Transverse colon (tissue), 4 donors: ENCODE results near the gene SAMD5. TPM values are rescaled to one million over a fixed set of nuclear protein-coding genes. Genes with fewer than 3 reads are reported as not detected.

Experiments
- DNase-seq: peaks from one replicate; pipeline ENCODE4 v3.0.0-alpha.2; 2019
- H3K27ac ChIP-seq, 4 donors: fragments of 200-600 bp; sonication (generic); 2 replicates each; pipeline ENCODE4 v1.5.1; 2016 to 2018; ENCODE audit warnings: inconsistent platforms in 4 of 4
- H3K27me3 ChIP-seq: fragments of 200-600 bp; sonication (generic); 2 replicates; pipeline ENCODE4 v1.5.1; 2017; ENCODE audit warnings: inconsistent platforms
- H3K36me3 ChIP-seq, 4 donors: fragments of 200-600 bp; sonication (generic); 2 replicates each; pipeline ENCODE4 v1.5.1; 2017 to 2019; ENCODE audit warnings: inconsistent platforms in 4 of 4
- H3K4me1 ChIP-seq, 4 donors: fragments of 200-600 bp; sonication (generic); 2 replicates each; pipeline ENCODE4 v1.5.1; 2017 to 2020; ENCODE audit warnings: inconsistent platforms in 4 of 4
- H3K4me3 ChIP-seq, 4 donors: fragments of 200-600 bp; sonication (generic); 1 replicate in 1 of 4; 2 replicates in 3 of 4; pipeline versions ENCODE4 v1.5.1 to v1.6.1; 2017 to 2019; ENCODE audit warnings: inconsistent platforms in 4 of 4
- H3K9me3 ChIP-seq, 2 donors: fragments of 200-600 bp; sonication (generic); 2 replicates each; pipeline ENCODE4 v1.5.1; 2017 to 2019; ENCODE audit warnings: inconsistent platforms in 2 of 2
- EP300 ChIP-seq: sonication (generic); formaldehyde crosslinking; IDR thresholded peaks from one replicate; pipeline ENCODE4 v1.6.1; 2017; ENCODE audit warnings: antibody characterized with exemption, low read depth
- POLR2A ChIP-seq: fragments of 450-650 bp; IDR thresholded peaks from one replicate; pipeline ENCODE4 v1.6.1; 2016; ENCODE audit warnings: antibody characterized with exemption, mild to moderate bottlenecking, moderate library complexity
- POLR2AphosphoS5 ChIP-seq, 3 donors: sonication (generic); formaldehyde crosslinking; IDR thresholded peaks; one replicate each; pipeline ENCODE4 v1.6.1; 2016; ENCODE audit warnings: antibody characterized with exemption in 3 of 3
- WGBS, 2 donors: methylation state at CpG; one replicate each; pipeline ENCODE4 v1.1.5; 2018; ENCODE audit warnings: low coverage in 1 of 2; 5-methylcytosine and 5-hydroxymethylcytosine counted together
- in situ Hi-C, 4 donors: fragments of 200-750 bp; cut with MboI; loops; one replicate each; pipeline versions ENCODE4 v1.15.0 to v1.15.1; 2017; ENCODE audit warnings: low sequenced_read_pairs in 3 of 4, low pct_ligation_motif_present in 1 of 4, low pct_unique_long_range_greater_than_20kb in 1 of 4
- intact Hi-C: fragments of 100-400 bp; cut with DNase I; formaldehyde crosslinking; loops from one replicate; pipeline ENCODE4 v1.15.1; 2023; ENCODE audit warnings: low total_unique reads
- total RNA-seq, 4 donors: library from RNA; depleted of rRNA; stranded (reverse); fragments of >200 nt; gene quantifications; one replicate each; pipeline ENCODE4 v1.1.0, GENCODE V29; 2016
- TF ChIP-seq, protein P1 (sequence below), 5 experiments: fragments of 200-600 bp in 3 of 5; fragments of 450-650 bp in 2 of 5; sonication (generic) in 3 of 5; IDR thresholded peaks; 1 replicate in 2 of 5; 2 replicates in 3 of 5; pipeline ENCODE4 v1.5.1; 2016 to 2017; ENCODE audit warnings: antibody characterized with exemption in 5 of 5, inconsistent platforms in 3 of 5, mild to moderate bottlenecking in 2 of 5, moderate library complexity in 1 of 5

Gene SAMD5
- total RNA-seq, 4 donors from 2014 or later, result 1.5 to 7.8 (median 3.7) TPM

GRCh38 chr6:147588469-147588868 is 80.0 kb downstream of the SAMD5 start:
- intact Hi-C loops (no loop called here), in situ Hi-C loops (no loop called here)
- Histone ChIP-seq H3K36me3 (no peaks in the 10 kb centered on the region), H3K4me1 (peaks cover 0 to 11% (median 0%) of the 10 kb centered on the region in 4 donors), H3K4me3 (no peak overlapping the region), H3K27ac (no peak overlapping the region), H3K27me3 (no peaks in the 10 kb centered on the region), H3K9me3 (no peaks in the 10 kb centered on the region)
- 65 to 71% methylated on average over 6 of the region's 6 CpGs for WGBS, 2 donors
- TF ChIP-seq EP300, result no peak
- no peak for TF ChIP-seq POLR2A
- TF ChIP-seq, protein P1, sequence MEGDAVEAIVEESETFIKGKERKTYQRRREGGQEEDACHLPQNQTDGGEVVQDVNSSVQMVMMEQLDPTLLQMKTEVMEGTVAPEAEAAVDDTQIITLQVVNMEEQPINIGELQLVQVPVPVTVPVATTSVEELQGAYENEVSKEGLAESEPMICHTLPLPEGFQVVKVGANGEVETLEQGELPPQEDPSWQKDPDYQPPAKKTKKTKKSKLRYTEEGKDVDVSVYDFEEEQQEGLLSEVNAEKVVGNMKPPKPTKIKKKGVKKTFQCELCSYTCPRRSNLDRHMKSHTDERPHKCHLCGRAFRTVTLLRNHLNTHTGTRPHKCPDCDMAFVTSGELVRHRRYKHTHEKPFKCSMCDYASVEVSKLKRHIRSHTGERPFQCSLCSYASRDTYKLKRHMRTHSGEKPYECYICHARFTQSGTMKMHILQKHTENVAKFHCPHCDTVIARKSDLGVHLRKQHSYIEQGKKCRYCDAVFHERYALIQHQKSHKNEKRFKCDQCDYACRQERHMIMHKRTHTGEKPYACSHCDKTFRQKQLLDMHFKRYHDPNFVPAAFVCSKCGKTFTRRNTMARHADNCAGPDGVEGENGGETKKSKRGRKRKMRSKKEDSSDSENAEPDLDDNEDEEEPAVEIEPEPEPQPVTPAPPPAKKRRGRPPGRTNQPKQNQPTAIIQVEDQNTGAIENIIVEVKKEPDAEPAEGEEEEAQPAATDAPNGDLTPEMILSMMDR (IDR thresholded peaks at IDR 0.05), result no peak
- no peak for TF ChIP-seq POLR2AphosphoS5 (IDR thresholded peaks at IDR 0.05)
- DNase-seq, result no peak

GRCh38 chr6:147589739-147590250 is 81.3 kb downstream of the SAMD5 start:
- intact Hi-C loops (loop anchor here (5.0 kb wide), 1 partner anchor 1122 kb away; no protein-coding TSS in a partner anchor), in situ Hi-C loops (no loop called here)
- H3K4me3 ChIP-seq, result no peak overlapping the region
- H3K27me3 ChIP-seq, result no peaks in the 10 kb centered on the region
- H3K36me3 ChIP-seq, result no peaks in the 10 kb centered on the region
- no peak overlapping the region for H3K27ac ChIP-seq
- TF ChIP-seq EP300, result no peak
- TF ChIP-seq POLR2AphosphoS5 (IDR thresholded peaks at IDR 0.05), result no peak
- TF ChIP-seq POLR2A, result no peak
- TF ChIP-seq, protein P1 (IDR thresholded peaks at IDR 0.05), result no peak
- 0 to 83% methylated on average over 1 of the region's 1 CpG for WGBS, 2 donors
- no peaks in the 10 kb centered on the region for H3K9me3 ChIP-seq
- H3K4me1 ChIP-seq, result peaks cover 0 to 11% (median 0%) of the 10 kb centered on the region in 4 donors
- DNase-seq, result no peak

GRCh38 chr6:147595961-147596360 is 87.5 kb downstream of the SAMD5 start:
- in situ Hi-C loops (no loop called here), intact Hi-C loops (no loop called here)
- no peaks in the 10 kb centered on the region for H3K36me3 ChIP-seq
- no peak for TF ChIP-seq EP300
- no peak for TF ChIP-seq POLR2A
- TF ChIP-seq, protein P1 (IDR thresholded peaks at IDR 0.05), result no peak
- TF ChIP-seq POLR2AphosphoS5 (IDR thresholded peaks at IDR 0.05), result no peak
- no peak for DNase-seq
- no peak overlapping the region for H3K4me3 ChIP-seq
- H3K27ac ChIP-seq, result no peak overlapping the region
- no peaks in the 10 kb centered on the region for H3K27me3 ChIP-seq
- no peaks in the 10 kb centered on the region for H3K9me3 ChIP-seq
- 71 to 78% methylated on average over 3 of the region's 3 CpGs for WGBS, 2 donors
- H3K4me1 ChIP-seq, result no peaks in the 10 kb centered on the region

DNA sequence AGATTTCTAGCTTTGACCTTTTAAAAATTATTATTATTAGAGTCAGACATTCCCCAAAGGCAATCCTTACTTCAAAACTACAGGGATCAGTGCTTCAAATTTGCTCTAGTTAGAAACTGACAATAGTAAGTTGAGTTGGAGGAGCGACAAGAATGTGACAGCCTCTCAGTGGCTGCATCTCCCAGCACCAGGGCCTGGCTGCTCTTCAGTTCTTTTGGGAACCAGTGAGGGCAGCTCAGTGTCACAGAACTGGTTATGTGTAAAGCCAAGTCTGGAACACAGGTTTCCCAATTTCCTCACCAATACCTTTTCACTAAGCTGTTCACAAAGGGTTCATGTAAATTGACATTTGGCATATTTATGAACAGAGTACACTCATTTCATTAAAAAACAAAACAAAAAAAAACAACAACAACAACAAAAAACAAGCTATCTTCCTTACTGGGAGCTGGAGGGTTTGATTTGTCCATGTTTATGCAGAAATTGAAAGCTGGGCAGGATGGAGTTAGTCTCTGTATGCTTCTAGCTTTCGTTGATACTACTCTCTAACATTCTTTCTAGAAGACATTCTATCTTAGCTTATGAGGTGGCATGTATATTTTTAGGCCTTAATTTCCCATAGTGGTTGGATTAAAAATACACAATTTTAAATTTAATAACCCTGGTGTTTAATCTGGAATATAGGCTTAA is 95.0 kb downstream of the SAMD5 start:
- no peak for DNase-seq
- WGBS, 2 donors, result 76 to 92% methylated on average over 1 to 2 of the region's 2 CpGs
- no peaks in the 10 kb centered on the region for H3K27me3 ChIP-seq
- H3K27ac ChIP-seq, result no peak overlapping the region
- H3K4me3 ChIP-seq, result no peak overlapping the region
- no peaks in the 10 kb centered on the region for H3K4me1 ChIP-seq
- H3K9me3 ChIP-seq, result no peaks in the 10 kb centered on the region
- TF ChIP-seq POLR2AphosphoS5 (IDR thresholded peaks at IDR 0.05), result no peak
- TF ChIP-seq, protein P1 (IDR thresholded peaks at IDR 0.05), result no peak
- no peak for TF ChIP-seq POLR2A
- TF ChIP-seq EP300, result no peak
- H3K36me3 ChIP-seq, result no peaks in the 10 kb centered on the region
- in situ Hi-C loops (no loop called here), intact Hi-C loops (no loop called here)
